GM12864 (cell line): ENCODE data around the gene ACMSD.
"Not testable (repeated sequence)": the region's sequence is repeated elsewhere in the genome, so short reads cannot be mapped to it uniquely, and the experiment has no call there.

ENCODE experiments used
- DNase-seq: peaks from one replicate; pipeline ENCODE4 v3.0.0-alpha.2; 2011; ENCODE audit warnings: low read depth
- H3K4me3 ChIP-seq: 2 replicates; pipeline ENCODE4 v1.5.1; 2011; ENCODE audit warnings: mild to moderate bottlenecking, low read depth, low read length, control low read depth
- TF ChIP-seq, protein P1 (sequence below): IDR thresholded peaks from 2 replicates; pipeline ENCODE4 v1.5.1; 2011; ENCODE audit warnings: low read depth, mild to moderate bottlenecking, moderate library complexity, low read length, control low read depth, inconsistent platforms; ENCODE audit errors: missing control alignments

ACMSD gene

GRCh38 chr2:134846213-134846612, 7.8 kb downstream of the ACMSD start:
- TF ChIP-seq, protein P1, sequence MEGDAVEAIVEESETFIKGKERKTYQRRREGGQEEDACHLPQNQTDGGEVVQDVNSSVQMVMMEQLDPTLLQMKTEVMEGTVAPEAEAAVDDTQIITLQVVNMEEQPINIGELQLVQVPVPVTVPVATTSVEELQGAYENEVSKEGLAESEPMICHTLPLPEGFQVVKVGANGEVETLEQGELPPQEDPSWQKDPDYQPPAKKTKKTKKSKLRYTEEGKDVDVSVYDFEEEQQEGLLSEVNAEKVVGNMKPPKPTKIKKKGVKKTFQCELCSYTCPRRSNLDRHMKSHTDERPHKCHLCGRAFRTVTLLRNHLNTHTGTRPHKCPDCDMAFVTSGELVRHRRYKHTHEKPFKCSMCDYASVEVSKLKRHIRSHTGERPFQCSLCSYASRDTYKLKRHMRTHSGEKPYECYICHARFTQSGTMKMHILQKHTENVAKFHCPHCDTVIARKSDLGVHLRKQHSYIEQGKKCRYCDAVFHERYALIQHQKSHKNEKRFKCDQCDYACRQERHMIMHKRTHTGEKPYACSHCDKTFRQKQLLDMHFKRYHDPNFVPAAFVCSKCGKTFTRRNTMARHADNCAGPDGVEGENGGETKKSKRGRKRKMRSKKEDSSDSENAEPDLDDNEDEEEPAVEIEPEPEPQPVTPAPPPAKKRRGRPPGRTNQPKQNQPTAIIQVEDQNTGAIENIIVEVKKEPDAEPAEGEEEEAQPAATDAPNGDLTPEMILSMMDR = no peak
- H3K4me3 ChIP-seq = no peak overlapping the region
- no peak for DNase-seq

DNA sequence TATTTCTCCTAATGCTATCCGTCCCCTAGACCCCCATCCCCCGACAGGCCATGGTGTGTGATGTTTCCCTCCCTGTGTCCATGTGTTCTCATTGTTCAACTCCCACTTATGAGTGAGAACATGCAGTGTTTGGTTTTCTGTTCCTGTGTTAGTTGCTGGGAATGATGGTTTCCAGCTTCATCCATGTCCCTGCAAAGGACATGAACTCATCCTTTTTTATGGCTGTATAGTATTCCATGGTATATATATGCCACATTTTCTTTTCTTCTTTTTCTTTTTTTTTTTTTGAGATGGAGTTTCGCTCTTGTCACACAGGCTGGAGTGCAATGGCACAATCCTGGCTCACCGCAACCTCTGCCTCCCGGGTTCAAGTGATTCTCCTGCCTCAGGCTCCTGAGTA, 9.2 kb downstream of the ACMSD start:
- not testable (repeated sequence) for H3K4me3 ChIP-seq, DNase-seq

- TF ChIP-seq, protein P1 = no peak
- DNase-seq = no peak
Measured at GRCh38 chr2:134852518-134852917, 14.1 kb downstream of the ACMSD start.

DNA sequence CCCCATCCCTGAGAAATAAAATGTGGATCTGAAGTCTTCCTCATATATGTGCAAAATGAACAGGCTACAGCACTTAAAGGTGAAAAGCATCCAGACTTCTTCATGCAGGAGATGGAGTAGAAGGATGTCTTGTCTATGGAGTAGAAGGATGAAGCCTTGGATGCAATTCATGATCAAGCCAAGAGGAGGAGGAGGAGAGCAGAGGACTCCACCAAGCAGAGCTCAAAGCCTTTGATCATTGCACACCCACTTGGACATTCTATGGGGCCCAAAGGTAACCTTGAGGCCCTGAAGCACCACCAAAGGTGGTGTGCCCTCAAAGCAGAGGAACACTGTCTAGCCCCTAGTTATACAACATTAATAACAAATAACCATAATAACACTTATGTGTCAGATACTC, 17.3 kb downstream of the ACMSD start:
- no peak for DNase-seq
- TF ChIP-seq, protein P1 = peak; percentile 20
- H3K4me3 ChIP-seq = no peak overlapping the region

More at GRCh38 chr2:134852518-134852917, 14.1 kb downstream of the ACMSD start:
- H3K4me3 ChIP-seq = no peak overlapping the region

DNA sequence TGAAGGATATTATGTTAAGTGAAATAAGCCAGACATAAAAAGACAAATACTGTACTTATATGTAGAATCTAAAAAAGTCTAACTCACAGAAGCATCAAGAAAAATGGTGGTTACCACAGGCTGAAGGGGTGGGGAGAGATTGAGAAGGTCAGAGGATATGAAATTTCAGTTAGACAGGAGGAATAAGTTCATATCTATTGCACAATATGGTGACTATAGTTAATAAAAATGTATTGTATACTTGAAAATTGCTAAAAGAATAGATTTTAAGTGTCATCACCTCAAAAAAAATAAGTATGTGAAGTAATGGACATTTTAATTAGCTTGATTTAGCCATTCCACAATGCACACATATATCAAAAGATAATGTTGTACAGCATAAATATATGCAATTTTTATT, 19.8 kb downstream of the ACMSD start:
- TF ChIP-seq, protein P1 = no peak
- no peak for DNase-seq

DNA sequence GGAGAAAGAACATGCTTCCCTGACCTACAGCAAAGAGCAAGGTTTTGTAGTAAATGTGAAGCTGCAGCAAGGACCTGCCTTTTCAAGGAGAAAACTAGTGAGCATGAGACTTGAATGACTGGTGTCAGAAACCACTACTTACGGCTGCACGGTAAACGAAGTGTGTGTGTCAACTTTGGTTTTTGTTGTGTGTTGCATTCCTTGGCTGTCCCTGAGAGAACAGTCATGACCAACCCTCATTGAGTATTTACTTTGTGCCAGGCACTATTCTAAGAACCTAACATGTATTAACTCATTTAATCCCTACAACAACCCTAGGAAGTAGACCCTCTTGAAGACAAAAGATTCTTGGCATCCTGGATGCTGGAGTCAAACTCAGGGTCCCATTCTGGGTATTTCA, 22.8 kb downstream of the ACMSD start:
- TF ChIP-seq, protein P1 = no peak
- DNase-seq = no peak
- no peak overlapping the region for H3K4me3 ChIP-seq

More for the DNA sequence above, 19.8 kb downstream of the ACMSD start:
- no peak overlapping the region for H3K4me3 ChIP-seq

DNA sequence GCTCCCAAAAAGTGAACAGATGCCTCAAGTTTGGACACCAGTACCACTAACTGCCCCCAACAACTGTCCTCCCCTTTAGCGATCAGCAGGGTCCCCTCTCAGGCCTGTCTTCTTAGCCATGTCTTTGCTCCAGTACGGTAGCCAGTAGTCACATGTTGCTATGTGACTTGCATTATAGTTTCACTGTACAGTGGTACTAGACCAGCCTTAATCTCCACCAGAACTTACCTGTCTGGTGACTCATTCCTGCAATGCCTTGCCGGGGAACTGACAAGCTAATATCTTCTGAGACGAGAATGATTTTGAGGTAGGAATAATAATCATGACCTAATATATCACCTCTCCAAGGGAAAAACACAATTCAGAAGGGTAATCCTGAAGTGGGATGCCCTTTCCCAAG, 23.7 kb downstream of the ACMSD start:
- no peak overlapping the region for H3K4me3 ChIP-seq
- DNase-seq = no peak
- TF ChIP-seq, protein P1 = no peak

DNA sequence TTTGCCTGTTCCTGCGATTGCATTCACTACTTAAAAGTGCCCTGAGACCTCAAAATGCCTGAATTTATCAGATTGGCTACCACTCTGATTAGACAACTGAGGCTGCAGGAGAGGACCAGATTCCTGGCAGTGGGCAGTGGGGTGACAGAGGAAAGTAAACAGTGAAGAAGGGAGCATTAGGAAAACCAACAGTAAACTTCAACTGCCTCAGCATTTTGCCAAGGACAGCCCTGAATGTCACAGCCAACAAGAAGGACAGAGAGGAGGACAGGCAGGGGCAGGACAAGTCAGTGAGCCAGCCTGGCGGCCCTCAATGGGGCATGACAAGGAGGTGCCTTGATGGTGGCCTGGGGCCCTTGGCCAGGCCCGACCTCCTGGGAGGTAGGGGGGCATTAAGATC, 24.3 kb downstream of the ACMSD start:
- no peak overlapping the region for H3K4me3 ChIP-seq
- no peak for DNase-seq
- TF ChIP-seq, protein P1 = no peak
